Motor neuron (in vitro differentiated cells): Measurements from ENCODE around the gene KMT5C. TPM values are rescaled to one million over a fixed set of nuclear protein-coding genes. Genes with fewer than 3 reads are reported as not detected.
"Not testable (repeated sequence)": the region's sequence is repeated elsewhere in the genome, so short reads cannot be mapped to it uniquely, and the experiment has no call there.

ENCODE experiments used
- ATAC-seq, 8 experiments: fragments of 200-7000 bp; cut with Tn5 transposase; replicated peaks in 6 of 8; 2 replicates each; pipeline ENCODE4 v1.8.0; 2021; ENCODE audit warnings: mild to moderate bottlenecking in 8 of 8, moderate library complexity in 8 of 8
- H3K27ac ChIP-seq, 2 donors: fragments of 250-450 bp; sonication (Bioruptor Pico); 2 replicates each; pipeline ENCODE4 v1.9.0; 2021; ENCODE audit warnings: antibody characterized with exemption in 2 of 2, mild to moderate bottlenecking in 2 of 2, moderate library complexity in 1 of 2
- H3K4me1 ChIP-seq, 2 donors: fragments of 250-450 bp; sonication (Bioruptor Pico); replicated peaks in 1 of 2; 2 replicates each; pipeline ENCODE4 v1.6.1; 2021; ENCODE audit warnings: antibody characterized with exemption in 2 of 2, mild to moderate bottlenecking in 2 of 2, moderate library complexity in 1 of 2
- H3K4me3 ChIP-seq, 5 donors: fragments of 250-450 bp; sonication (Bioruptor Pico); 2 replicates each; pipeline ENCODE4 v1.9.0; 2021; ENCODE audit warnings: antibody characterized with exemption in 5 of 5, mild to moderate bottlenecking in 5 of 5, moderate library complexity in 4 of 5
- WGBS, 10 experiments: fragments of 450-650 bp; shearing (Covaris generic); methylation state at CpG; one replicate each; pipeline ENCODE4 v1.0.0; 2022; 5-methylcytosine and 5-hydroxymethylcytosine counted together
- in situ Hi-C, 9 experiments: fragments of 400-800 bp; cut with MboI; loops; one replicate each; pipeline ENCODE4 v1.15.0; 2021; ENCODE audit warnings: low sequenced_read_pairs in 9 of 9, low pct_unique_long_range_greater_than_20kb in 2 of 9; ENCODE audit not compliant: unreplicated experiment in 9 of 9
- total RNA-seq, 8 experiments: library from RNA; unstranded; fragments of 300-600 nt; gene quantifications; 2 replicates each; pipeline versions ENCODE4 v1.2.3 to v1.2.4, GENCODE V29; 2022

The KMT5C gene
- total RNA-seq, 8 experiments from 2014 or later: 8.4 to 25.1 (median 20.9) TPM

DNA sequence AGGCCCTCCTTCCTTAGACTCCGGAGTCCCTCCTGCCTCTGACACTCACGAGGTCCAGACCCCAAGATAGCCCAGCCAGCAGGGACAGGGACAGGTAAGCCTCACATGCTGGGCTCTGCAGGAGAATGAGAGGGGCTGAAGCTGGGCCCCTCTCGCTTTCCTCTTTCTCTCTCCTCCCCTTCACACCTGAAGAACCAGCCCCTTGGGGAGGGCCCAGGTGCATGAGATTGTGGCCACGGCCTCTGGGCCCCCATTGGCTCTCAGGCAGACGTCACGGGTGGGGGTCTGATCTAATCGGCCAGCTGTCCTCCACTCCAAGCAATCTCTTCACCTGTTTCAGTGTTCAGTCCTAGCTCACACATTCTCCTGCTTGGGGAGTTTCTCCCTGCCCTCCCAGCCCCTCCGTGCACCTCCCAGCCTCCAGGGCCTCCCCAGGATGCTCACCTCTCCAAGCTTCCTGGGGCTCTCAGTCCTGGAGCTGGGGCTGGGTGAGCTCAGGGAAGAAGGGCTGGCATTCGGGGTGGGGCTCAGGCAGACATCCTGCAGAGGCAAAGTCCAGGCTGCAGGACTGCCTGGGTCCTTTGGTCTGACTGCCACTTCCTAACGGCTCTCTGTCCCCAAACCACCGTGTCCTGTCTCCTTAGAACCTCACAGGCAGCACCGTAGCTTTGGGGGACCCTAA is 17.3 kb upstream of the KMT5C start:
- no peak overlapping the region for H3K27ac ChIP-seq
- ATAC-seq: no peak
- 60 to 89% (median 67%) methylated on average over 1 to 4 of the region's 12 CpGs; no CpG with 5 or more reads in 7 of the 10 experiments for WGBS, 10 experiments
- peaks cover 0 to 2% of the 10 kb centered on the region in 2 donors for H3K4me1 ChIP-seq
- in situ Hi-C loops: no loop called here
- H3K4me3 ChIP-seq: no peak overlapping the region

GRCh38 chr19:55324662-55325061 is 15.0 kb upstream of the KMT5C start:
- 71 to 91% methylated on average over 1 to 4 of the region's 6 CpGs; no CpG with 5 or more reads in 8 of the 10 experiments for WGBS, 10 experiments
- ATAC-seq: no peak
- Histone ChIP-seq H3K4me3 (no peak overlapping the region), H3K4me1 (peaks cover 0 to 2% of the 10 kb centered on the region in 2 donors), H3K27ac (no peak overlapping the region)
- in situ Hi-C loops: no loop called here

DNA sequence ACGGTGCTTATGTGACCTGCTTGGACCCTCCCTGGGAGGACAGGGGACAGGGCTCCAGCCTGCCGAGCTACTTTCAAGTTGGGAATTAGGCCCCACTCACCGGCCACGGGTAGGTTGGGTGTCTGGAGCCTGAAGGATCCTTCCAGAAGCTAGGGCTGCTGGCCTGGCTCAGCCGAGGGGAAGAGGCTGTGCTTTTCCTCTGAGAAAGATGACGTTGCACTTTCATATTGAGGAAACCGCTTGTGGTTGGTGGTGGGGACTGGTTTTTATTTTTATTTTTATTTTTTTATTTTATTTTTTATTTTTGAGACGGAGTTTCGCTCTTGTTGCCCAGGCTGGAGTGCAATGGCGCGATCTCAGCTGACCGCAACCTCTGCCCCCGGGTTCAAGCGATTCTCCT is 14.5 kb upstream of the KMT5C start, which contains the start of gene TMEM150B:
Gene TMEM150B (minus strand): TSS at position 170 of the 400 bp plus-strand sequence. CDS start 4,305 bp downstream, outside the sequence.
- H3K27ac ChIP-seq: no peak within 1 kb of the TSS
- in situ Hi-C loops: no loop called here
- H3K4me3 ChIP-seq: no peak within 1 kb of the TSS
- WGBS, 10 experiments: 81 to 100% (median 94%) methylated on average over 1 to 11 of the region's 14 CpGs; no CpG with 5 or more reads in 1 of the 10 experiments
- H3K4me1 ChIP-seq: no peaks in the 10 kb centered on the region
- no peak for ATAC-seq

DNA sequence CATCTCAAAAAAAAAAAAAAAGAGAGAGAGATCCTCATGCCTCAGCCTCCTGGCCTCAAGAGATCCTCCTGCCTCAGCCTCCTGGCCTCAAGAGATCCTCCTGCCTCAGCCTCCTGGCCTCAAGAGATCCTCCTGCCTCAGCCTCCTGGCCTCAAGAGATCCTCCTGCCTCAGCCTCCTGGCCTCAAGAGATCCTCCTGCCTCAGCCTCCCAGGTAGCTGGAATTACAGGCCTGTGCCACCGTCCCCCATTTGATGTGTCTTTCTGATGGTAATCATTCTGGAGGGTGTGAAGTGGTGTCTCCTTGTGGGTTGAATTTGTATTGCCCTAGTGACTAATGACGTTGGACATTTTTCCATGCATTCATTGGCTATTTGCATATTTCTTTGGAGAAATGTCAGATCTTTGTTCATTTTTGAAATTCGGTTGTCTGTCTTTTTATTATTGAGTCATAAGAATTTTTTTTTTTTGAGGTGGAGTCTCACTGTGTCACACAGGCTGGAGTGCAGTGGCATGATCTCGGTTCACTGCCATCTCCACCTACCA is 10.8 kb upstream of the KMT5C start:
- H3K4me3 ChIP-seq, H3K27ac ChIP-seq, in situ Hi-C loops, H3K4me1 ChIP-seq: not testable (repeated sequence)
- peak in 2 of 8 experiments; percentile 56 to 67 for ATAC-seq
- 14 to 91% (median 67%) methylated on average over 1 to 4 of the region's 4 CpGs; no CpG with 5 or more reads in 1 of the 10 experiments for WGBS, 10 experiments

- 0 to 100% (median 86%) methylated on average over 1 to 4 of the region's 6 CpGs; no CpG with 5 or more reads in 1 of the 10 experiments for WGBS, 10 experiments
- ATAC-seq, H3K4me1 ChIP-seq, H3K27ac ChIP-seq, in situ Hi-C loops, H3K4me3 ChIP-seq: not testable (repeated sequence)
Observed at GRCh38 chr19:55329791-55330190, 9.9 kb upstream of the KMT5C start.

GRCh38 chr19:55333870-55334269 is 5.8 kb upstream of the KMT5C start:
- in situ Hi-C loops: no loop called here
- peaks cover 0 to 5% of the 10 kb centered on the region in 2 donors for H3K4me1 ChIP-seq
- ATAC-seq: peak in 7 of 8 experiments; percentile 1 to 38 (median 16)
- no peak overlapping the region for H3K27ac ChIP-seq
- 64 to 100% (median 80%) methylated on average over 3 to 10 of the region's 11 CpGs; no CpG with 5 or more reads in 1 of the 10 experiments for WGBS, 10 experiments
- H3K4me3 ChIP-seq: no peak overlapping the region

DNA sequence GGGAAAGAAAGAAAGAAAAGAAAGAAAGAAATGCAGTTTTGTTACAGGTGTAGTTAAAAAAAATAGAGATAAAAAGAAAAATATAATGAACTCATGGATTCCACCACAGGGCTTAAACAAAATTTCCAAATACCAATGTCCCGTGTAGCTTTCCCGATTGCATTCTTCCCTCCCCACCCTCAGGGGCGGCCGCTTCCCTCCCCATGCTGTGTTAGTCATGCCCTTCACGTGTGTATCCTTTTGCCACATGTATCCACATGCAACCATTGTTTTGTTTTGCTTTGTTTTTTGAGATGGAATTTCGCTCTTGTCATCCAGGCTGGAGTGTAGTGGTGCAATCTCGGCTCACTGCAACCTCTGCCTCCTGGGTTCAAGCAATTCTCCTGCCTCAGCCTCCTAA is 3.6 kb upstream of the KMT5C start:
- 1 to 88% (median 67%) methylated on average over 2 to 7 of the region's 7 CpGs; no CpG with 5 or more reads in 2 of the 10 experiments for WGBS, 10 experiments
- in situ Hi-C loops: no loop called here
- Histone ChIP-seq H3K4me1 (peaks cover 0 to 5% of the 10 kb centered on the region in 2 donors), H3K27ac (no peak overlapping the region), H3K4me3 (no peak overlapping the region)
- no peak for ATAC-seq

DNA sequence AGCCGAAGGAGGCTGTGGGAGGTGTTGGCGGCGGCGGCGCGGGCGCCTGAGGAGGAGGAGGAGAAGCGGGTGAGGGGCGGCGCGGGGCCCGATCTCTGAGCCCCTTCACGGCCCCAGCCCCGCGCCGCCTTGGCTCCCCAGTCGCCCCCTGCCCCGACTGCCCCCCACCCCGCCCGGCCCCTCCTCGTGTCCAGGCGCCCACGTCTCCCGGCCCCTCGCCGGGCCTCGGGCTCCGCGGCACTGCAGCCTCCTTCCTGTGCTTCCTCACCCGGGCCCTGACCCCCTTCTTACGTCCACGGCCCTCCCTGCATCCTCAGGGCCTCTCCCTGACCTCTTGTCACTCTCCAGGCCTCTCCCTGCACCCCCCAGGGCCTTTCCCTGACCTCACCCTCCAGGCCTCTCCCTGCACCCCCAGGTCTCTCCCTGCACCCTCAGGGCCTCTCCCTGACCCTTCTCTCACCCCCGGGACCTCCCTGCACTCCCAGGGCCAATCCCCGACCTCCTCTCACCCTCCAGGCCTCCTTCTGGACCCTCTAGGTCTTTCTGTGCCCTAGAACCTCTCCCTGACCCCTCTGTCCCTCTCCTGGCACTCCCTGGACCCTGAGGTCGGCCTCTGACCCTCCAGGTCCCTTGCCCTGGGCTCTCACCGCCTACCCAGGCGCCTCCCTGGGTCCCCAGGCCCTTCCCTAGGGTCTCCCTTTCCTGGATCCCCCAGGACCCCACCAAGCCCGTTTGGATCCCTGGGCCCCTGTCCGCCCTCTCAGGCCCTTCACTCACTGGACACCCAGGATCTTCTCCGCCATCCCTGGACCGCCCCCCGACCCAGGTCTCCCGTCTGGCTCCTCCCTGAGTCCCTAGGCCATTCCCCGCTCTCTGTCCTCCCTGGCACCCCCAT is 460 bp downstream of the KMT5C start:
- peak in 2 of 8 experiments; percentile 3 to 13 for ATAC-seq
- Histone ChIP-seq H3K27ac (peak overlapping the region; percentile 86 to 88), H3K4me3 (peak overlapping the region; percentile 49 to 62 (median 56)), H3K4me1 (peaks cover 6 to 8% of the 10 kb centered on the region in 2 donors)
- 0% methylated on average over 2 of the region's 44 CpGs; no CpG with 5 or more reads in 9 of the 10 experiments for WGBS, 10 experiments
- in situ Hi-C loops: no loop called here

GRCh38 chr19:55340784-55341147 is 1.1 kb downstream of the KMT5C start:
- peak in 5 of 8 experiments; percentile 4 to 20 (median 12) for ATAC-seq
- peak overlapping the region; percentile 49 to 62 (median 56) for H3K4me3 ChIP-seq
- peak overlapping the region; percentile 86 to 88 for H3K27ac ChIP-seq
- WGBS, 10 experiments: no CpG with 5 or more reads among the region's 24 CpGs
- in situ Hi-C loops: no loop called here
- H3K4me1 ChIP-seq: peaks cover 8 to 10% of the 10 kb centered on the region in 2 donors

GRCh38 chr19:55341171-55341588 is 1.5 kb downstream of the KMT5C start:
- H3K27ac ChIP-seq: peak overlapping the region; percentile 86 to 88
- no CpG with 5 or more reads among the region's 15 CpGs for WGBS, 10 experiments
- peak in 6 of 8 experiments; percentile 2 to 16 (median 8) for ATAC-seq
- in situ Hi-C loops: no loop called here
- peaks cover 8 to 15% of the 10 kb centered on the region in 2 donors for H3K4me1 ChIP-seq
- H3K4me3 ChIP-seq: peak overlapping the region; percentile 49 to 62 (median 56)

- in situ Hi-C loops: no loop called here
- Histone ChIP-seq H3K4me3 (peak overlapping the region; percentile 49 to 62 (median 56)), H3K27ac (no peak overlapping the region), H3K4me1 (peaks cover 8 to 19% of the 10 kb centered on the region in 2 donors)
- no peak for ATAC-seq
- 51 to 80% (median 80%) methylated on average over 2 to 6 of the region's 50 CpGs; no CpG with 5 or more reads in 7 of the 10 experiments for WGBS, 10 experiments
Observed at GRCh38 chr19:55341595-55342531, 2.2 kb downstream of the KMT5C start.

DNA sequence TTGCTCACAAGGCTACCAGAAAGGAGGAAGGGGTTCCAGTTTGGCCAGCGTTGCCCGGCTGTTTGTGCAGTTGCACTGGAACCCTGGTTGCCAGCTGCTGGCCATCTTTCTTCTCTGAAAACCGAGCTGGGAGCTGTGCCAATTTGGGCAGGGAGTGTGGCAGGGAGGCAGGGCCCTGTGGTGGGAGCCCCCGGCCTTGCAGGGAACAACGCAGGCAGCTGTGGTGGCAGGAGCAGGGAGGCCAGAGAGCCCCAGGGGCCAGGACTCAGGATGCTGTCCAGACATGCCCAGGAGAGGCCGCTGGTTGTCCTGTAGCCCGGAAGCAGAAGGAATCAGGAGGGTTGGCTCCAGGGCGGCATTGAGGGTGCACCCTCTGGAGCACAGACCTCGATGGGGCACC is 4.8 kb downstream of the KMT5C start:
- 40 to 80% methylated on average over 1 of the region's 9 CpGs; no CpG with 5 or more reads in 8 of the 10 experiments for WGBS, 10 experiments
- Histone ChIP-seq H3K27ac (no peak overlapping the region), H3K4me3 (no peak overlapping the region), H3K4me1 (peaks cover 25 to 44% of the 10 kb centered on the region in 2 donors)
- in situ Hi-C loops: no loop called here
- no peak for ATAC-seq
